HuH-7.5 (cell line): Measurements from ENCODE around the gene NELFB.

Source experiments
- DNase-seq: peaks from one replicate; pipeline ENCODE4 v3.0.0; 2011; ENCODE audit warnings: low spot score

Gene NELFB

GRCh38 chr9:137254624-137255447, at the start of gene NELFB:
Gene NELFB (plus strand): TSS chr9:137255327.
- DNase-seq, result peak; percentile 99

GRCh38 chr9:137206602-137207001, 48.5 kb upstream of the NELFB start:
- DNase-seq, result no peak

- DNase-seq, result no peak
Observed at GRCh38 chr9:137211532-137211931, 43.6 kb upstream of the NELFB start.

GRCh38 chr9:137212520-137212919, 42.6 kb upstream of the NELFB start:
- no peak for DNase-seq

GRCh38 chr9:137213160-137214060, 41.7 kb upstream of the NELFB start:
- DNase-seq, result no peak

GRCh38 chr9:137214620-137215019, 40.5 kb upstream of the NELFB start:
- DNase-seq, result no peak

GRCh38 chr9:137215196-137215986, 39.7 kb upstream of the NELFB start:
- DNase-seq, result no peak

GRCh38 chr9:137216188-137216965, 38.8 kb upstream of the NELFB start:
- DNase-seq, result no peak

- no peak for DNase-seq
Observed at GRCh38 chr9:137217276-137218211, 37.6 kb upstream of the NELFB start.

GRCh38 chr9:137218212-137218753, 36.8 kb upstream of the NELFB start:
- no peak for DNase-seq

- DNase-seq, result peak; percentile 80
Observed at GRCh38 chr9:137218754-137219271, 36.3 kb upstream of the NELFB start.

- no peak for DNase-seq
Observed at GRCh38 chr9:137219757-137220316, 35.3 kb upstream of the NELFB start.

GRCh38 chr9:137220317-137221094, 34.6 kb upstream of the NELFB start:
- no peak for DNase-seq

GRCh38 chr9:137221095-137221505, 34.0 kb upstream of the NELFB start:
- no peak for DNase-seq

GRCh38 chr9:137221506-137222111, 33.5 kb upstream of the NELFB start:
- DNase-seq, result peak; percentile 79

GRCh38 chr9:137222190-137223077, 32.7 kb upstream of the NELFB start, which contains the start of gene RNF208:
Gene RNF208 (minus strand): TSS chr9:137222240. CDS start chr9:137221212, 1,028 bp downstream.
- peak; percentile 86 for DNase-seq
